AG09309 (cell line): ENCODE results near the gene ARHGAP27.
"Not testable (repeated sequence)": the region's sequence is repeated elsewhere in the genome, so short reads cannot be mapped to it uniquely, and the experiment has no call there.

ENCODE experiments used
- DNase-seq: peaks from one replicate; pipeline ENCODE4 v3.0.0-alpha.2; 2010; ENCODE audit warnings: low read depth
- H3K4me3 ChIP-seq: 2 replicates; pipeline ENCODE4 v1.5.1; 2011; ENCODE audit warnings: mild to moderate bottlenecking, low read depth, low read length, moderate library complexity; ENCODE audit not compliant: control insufficient read depth
- CTCF ChIP-seq: IDR thresholded peaks from 2 replicates; pipeline ENCODE4 v1.5.1; 2011; ENCODE audit warnings: mild to moderate bottlenecking, low read depth, low read length, inconsistent platforms; ENCODE audit not compliant: insufficient read depth, control insufficient read depth; ENCODE audit errors: missing control alignments

Gene ARHGAP27

GRCh38 chr17:45432405-45433158 lies at the start of gene ARHGAP27:
Gene ARHGAP27, minus strand, starts transcription at chr17:45432870. Its CDS starts 2,591 bp downstream, at chr17:45430279.
- no peak for DNase-seq
- no peak for TF ChIP-seq CTCF
- H3K4me3 ChIP-seq = peak within 1 kb of the TSS; percentile 50

- H3K4me3 ChIP-seq, DNase-seq: not testable (repeated sequence)
Observed at GRCh38 chr17:45482317-45482716, 49.6 kb upstream of the ARHGAP27 start.

- not testable (repeated sequence) for DNase-seq, H3K4me3 ChIP-seq
Observed at GRCh38 chr17:45475436-45475835, 42.8 kb upstream of the ARHGAP27 start.

- not testable (repeated sequence) for DNase-seq
Observed at GRCh38 chr17:45472249-45472648, 39.6 kb upstream of the ARHGAP27 start.

GRCh38 chr17:45469204-45469563 lies 36.5 kb upstream of the ARHGAP27 start:
- not testable (repeated sequence) for H3K4me3 ChIP-seq, DNase-seq

More at GRCh38 chr17:45472249-45472648, 39.6 kb upstream of the ARHGAP27 start:
- H3K4me3 ChIP-seq = not testable (repeated sequence)

- not testable (repeated sequence) for DNase-seq
Observed at GRCh38 chr17:45468293-45469203, 35.9 kb upstream of the ARHGAP27 start.

GRCh38 chr17:45461524-45462327 lies 29.1 kb upstream of the ARHGAP27 start:
- not testable (repeated sequence) for DNase-seq, H3K4me3 ChIP-seq

More at GRCh38 chr17:45468293-45469203, 35.9 kb upstream of the ARHGAP27 start:
- not testable (repeated sequence) for H3K4me3 ChIP-seq

GRCh38 chr17:45460422-45460821 lies 27.8 kb upstream of the ARHGAP27 start:
- DNase-seq, H3K4me3 ChIP-seq: not testable (repeated sequence)

GRCh38 chr17:45454341-45454740 lies 21.7 kb upstream of the ARHGAP27 start:
- not testable (repeated sequence) for H3K4me3 ChIP-seq

GRCh38 chr17:45453731-45454130 lies 21.1 kb upstream of the ARHGAP27 start:
- not testable (repeated sequence) for H3K4me3 ChIP-seq, DNase-seq

More at GRCh38 chr17:45454341-45454740, 21.7 kb upstream of the ARHGAP27 start:
- DNase-seq = not testable (repeated sequence)

GRCh38 chr17:45453225-45453534 lies 20.5 kb upstream of the ARHGAP27 start:
- H3K4me3 ChIP-seq = not testable (repeated sequence)

GRCh38 chr17:45452329-45453224 lies 19.9 kb upstream of the ARHGAP27 start:
- not testable (repeated sequence) for DNase-seq

More at GRCh38 chr17:45453225-45453534, 20.5 kb upstream of the ARHGAP27 start:
- DNase-seq = not testable (repeated sequence)

GRCh38 chr17:45451660-45452059 lies 19.0 kb upstream of the ARHGAP27 start:
- DNase-seq, H3K4me3 ChIP-seq: not testable (repeated sequence)

More at GRCh38 chr17:45452329-45453224, 19.9 kb upstream of the ARHGAP27 start:
- not testable (repeated sequence) for H3K4me3 ChIP-seq
